ENCODE data around the gene GPR17.

GRCh38 chr2:127664895-127665225, 18.9 kb downstream of the GPR17 start:
- TF ChIP-seq POLR2A (IDR thresholded peaks at IDR 0.05) (no peak), CTCF (IDR thresholded peaks at IDR 0.05 in 8 of 11, conservative IDR thresholded peaks at IDR 0.05 in 3 of 11) (no peak)

Data from spleen (tissue), 7 donors.